8988T (cell line): ENCODE measurements around the gene RAPGEF1.

Experiments
- DNase-seq: peaks from one replicate; pipeline ENCODE4 v3.0.0; 2011

Gene RAPGEF1

DNA sequence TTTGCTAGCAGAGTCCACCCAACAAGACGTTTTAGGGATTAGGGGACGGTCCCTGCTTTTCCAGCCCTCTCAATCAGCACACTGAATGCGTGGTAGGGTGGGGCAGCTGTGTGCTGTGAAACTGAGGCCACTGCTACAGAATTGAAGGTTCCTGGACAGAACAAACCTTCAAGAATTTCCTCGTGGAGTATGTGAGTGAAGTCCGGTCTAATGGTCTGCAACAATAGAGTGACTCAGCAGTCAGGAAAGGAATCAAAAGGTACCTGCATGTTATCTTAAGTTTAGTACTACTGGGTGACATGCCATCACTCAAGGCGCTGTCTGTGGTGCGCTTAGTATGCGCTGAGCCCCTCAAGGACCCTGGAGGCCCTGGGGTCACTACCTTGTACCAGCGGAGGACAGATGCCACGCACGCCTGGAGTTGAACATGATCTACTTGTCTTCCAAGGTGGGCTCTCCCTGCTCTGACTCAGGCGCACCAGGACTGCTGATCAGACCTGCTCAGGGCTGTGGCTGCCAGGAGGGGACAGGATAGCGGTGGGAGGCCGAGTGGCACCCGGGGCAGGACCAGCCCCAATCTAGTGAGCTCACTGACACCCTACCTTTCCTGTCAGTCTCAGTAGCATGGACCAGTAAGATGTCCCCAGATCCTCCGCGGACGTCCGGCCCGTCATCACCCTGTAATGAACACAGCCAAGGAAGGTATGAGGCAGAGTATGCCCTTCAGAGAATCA, 144.0 kb downstream of the RAPGEF1 start:
- no peak for DNase-seq

- DNase-seq, result no peak
Measured at GRCh38 chr9:131594906-131595665, 144.8 kb downstream of the RAPGEF1 start.

DNA sequence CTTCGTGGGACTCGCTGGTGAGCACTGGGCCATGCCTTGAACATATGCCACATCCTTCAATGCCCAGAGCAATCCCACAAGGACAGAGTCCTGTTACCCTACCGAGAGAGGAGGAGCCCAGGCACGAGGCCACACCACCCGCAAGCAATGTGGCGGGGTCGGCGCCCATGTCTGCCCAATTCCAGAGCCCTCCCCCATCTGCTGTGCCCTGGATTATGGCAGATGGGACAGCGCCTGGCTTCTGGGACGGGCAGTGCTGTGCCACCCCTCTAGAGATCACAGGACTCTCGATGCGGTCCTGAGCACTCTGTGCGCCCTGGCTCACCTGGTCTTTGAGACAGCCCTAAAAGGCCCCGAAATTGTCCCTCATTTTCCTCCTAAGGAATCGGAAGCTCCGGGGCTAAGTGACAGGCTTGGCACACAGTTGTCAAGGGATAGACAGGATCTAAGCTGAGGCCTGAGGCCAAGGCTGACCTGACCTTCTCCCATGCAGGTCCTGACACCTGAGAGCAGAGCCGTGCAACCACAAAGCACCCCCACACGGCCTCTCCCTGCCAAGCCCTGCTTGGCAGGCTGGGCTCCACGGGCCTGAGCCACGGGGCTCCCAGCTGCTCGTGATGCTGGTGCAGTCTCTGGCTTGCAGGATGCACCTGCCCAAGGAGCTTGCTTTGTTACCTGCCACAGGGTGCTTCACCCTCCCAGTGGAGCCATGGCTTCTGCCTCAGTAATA, 145.8 kb downstream of the RAPGEF1 start:
- no peak for DNase-seq

DNA sequence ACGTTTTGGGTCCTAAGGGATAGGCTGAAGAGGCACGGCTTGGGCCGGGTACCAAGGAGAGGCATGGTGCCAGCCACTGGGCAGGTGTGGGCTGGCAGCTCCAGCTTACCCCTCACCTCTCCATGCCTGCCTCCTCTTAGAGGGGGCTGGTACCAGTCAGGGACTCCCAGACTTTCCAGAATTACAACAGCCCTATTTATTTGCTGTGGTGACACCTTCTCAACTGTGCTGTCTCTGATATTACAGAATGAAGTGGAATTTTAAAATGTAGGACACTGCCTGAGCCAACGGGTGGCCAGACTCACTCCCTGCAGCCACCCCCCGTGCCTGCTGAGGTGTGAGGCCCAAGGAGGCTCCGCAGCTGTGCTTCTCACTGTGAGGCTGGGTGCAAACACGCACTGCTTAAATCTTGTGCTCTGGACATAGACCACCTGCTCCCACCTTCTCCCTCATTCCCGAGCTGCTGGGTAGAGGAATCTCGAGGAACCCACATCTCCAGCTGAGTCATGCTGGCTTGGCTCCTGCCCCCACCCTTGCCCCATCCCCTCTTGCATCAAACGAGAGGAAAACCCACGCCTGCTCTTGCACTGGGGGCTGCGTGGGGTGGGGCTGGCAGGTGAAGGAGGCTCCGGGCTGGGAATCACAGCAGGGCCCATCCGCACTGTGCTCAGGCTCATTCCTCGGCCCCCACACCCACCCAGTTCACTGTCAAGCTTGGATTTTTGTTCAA, 146.6 kb downstream of the RAPGEF1 start:
- no peak for DNase-seq

- DNase-seq, result no peak
Measured at GRCh38 chr9:131591845-131592208, 148.0 kb downstream of the RAPGEF1 start.

DNA sequence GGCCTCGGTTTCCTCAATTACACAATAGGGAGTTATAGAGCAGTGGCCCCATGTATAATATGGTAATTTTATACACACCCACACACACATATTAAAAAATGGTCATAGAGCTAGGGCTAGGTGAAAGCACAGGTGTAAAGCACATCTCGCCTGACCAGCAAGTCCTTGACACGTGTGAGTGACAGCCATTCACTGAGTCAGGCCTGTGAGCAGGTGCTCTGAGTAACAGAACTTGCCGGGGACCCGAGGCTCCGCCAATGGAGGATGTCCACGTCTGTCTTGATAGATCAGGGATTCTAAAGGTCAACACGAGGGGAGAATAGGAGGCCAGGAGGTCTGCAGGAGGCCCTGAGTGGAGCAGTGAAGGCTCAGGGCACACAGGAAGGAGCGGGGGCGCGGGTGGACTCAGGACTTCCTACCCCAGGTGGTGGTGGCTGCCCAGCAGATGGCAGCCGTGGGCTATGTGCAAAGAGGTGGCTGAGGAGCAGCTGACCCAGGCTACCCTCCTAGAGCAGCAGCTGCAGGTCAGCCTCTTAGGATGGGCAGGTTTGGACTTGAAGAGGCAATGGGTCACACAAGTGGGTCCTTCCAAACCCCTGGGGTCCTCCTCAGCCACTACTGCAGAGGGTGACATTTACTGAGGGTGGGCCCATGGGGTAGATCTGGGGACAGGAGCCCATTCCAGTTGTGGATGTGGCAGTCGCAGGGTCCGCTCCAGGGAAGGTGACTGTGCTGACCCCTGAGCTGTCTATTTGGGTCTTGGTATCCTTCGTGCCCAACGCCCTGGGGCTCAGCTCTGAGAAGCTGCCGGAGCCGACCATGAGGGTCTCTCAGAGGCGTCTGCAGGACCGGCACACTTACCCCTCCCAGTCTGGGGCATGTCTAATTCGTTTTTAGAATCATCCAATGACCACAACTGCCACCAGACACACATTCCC, 148.7 kb downstream of the RAPGEF1 start:
- DNase-seq, result peak; percentile 89

- no peak for DNase-seq
Measured at GRCh38 chr9:131590449-131590848, 149.4 kb downstream of the RAPGEF1 start.

DNA sequence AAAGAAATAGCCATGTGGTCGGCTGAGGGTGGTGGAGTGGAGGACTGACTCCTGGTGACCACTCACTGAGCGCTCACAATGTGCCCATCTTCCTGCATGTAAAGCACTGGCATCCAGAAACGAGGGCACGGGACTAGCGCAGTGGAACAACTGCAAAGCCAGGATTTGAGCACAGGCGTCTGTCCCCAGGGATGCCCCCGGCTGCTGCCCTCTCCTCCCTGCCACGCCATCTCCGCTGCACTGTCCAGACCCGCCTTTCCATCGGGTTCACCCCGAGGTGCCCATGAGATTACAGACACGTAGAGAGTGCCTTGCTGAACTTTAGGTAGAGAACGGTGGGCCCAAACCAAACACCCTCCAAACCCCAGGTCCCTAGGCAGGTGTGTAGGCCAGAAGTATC, 149.9 kb downstream of the RAPGEF1 start:
- DNase-seq, result no peak

GRCh38 chr9:131589124-131589711, 150.7 kb downstream of the RAPGEF1 start:
- no peak for DNase-seq

DNA sequence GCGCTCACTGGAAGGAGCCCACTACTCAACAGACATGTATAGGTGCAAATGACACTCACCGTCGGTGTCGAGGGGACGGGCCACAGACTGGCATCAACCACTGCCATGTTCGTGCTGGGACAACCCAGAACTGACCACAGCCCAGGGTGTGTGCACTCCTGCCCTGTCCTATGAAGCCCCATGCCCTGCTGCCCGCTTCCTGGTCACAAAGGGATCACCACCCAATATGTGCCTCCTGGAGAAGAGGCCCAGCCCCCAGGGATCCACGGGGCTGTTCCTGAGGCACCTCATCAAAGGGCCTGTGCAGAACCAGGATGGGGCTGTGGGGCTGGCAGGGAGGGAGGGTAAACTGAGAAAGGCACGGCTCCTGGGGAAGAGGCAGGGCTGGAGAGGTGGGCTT, 151.5 kb downstream of the RAPGEF1 start:
- DNase-seq, result no peak

- DNase-seq, result no peak
Measured at GRCh38 chr9:131587906-131588305, 152.0 kb downstream of the RAPGEF1 start.

DNA sequence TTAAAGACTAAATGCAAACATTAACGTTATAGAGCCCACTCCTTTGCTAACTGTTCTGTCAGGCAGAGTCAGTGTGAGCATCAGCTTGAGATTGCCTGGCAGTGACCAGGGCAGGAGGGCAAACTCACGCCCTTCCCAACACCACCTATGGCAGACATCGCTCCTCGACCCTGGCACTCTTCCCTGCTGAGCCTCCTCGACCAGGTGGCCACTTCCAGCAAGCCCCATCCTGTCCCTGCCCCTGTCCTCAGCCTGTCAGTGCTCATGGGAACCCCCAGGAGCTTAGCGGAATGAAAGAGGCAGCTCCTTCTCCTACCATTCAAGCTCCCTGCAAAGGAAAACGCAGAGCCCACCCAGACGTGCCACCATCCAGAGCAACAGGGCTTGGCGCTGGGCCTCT, 152.5 kb downstream of the RAPGEF1 start:
- no peak for DNase-seq

DNA sequence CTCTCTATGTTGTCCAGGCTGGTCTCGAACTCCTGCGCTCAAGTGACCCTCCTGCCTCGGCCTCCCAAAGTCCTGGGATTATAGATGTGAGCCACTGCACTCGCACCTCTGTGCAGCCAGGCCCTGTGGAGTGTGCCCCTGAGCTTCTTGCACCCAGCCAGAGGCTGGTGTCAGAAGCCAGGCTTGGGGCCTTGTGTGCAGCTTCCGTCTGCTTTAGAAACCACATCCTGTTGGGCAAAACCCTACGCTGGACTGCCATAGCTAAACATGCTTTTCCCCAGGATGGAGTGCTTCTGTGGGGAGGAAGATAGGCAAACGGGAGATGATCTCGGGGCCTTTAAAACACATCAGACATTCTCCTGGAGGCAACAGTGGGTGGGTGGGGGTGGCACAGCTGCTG, 154.5 kb downstream of the RAPGEF1 start:
- DNase-seq, result no peak

GRCh38 chr9:131584858-131585257, 155.0 kb downstream of the RAPGEF1 start:
- no peak for DNase-seq

DNA sequence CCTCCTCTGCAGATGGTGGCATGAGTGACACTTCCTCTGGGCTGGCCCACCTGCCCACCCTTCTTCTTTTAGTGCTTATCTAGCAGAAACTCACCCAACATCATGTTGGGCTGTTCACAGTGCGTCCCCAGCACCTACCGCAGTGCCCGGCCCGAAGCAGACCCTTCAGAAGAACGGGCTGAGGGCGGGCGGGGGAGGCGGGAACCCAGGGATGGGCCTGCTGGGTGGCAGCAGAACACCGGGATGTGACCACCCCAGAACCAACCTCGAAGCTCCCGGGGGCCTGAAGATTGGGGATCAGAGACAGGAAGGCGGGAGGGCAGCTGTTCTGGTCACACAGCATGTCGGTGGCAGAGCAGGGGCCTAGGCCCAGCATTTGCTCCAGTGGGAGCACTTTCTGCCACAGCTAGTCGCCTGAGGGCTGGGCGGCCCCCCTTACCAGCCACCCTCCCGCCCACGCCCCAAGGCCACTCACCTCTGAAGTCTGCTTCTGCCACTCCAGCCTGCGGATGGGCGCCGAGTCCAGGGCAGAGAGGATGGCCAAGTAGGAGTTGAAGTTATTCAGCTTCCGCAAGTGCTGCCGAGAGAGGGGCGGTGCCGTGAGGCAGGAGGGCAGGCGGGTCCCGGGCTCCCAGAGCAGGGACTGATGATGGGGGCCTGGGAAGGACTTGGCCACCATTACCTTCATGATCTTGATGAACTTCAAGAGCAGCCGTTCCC, 155.9 kb downstream of the RAPGEF1 start:
- no peak for DNase-seq

- no peak for DNase-seq
Measured at GRCh38 chr9:131583337-131583645, 156.6 kb downstream of the RAPGEF1 start.

- no peak for DNase-seq
Measured at GRCh38 chr9:131582466-131583336, 157.2 kb downstream of the RAPGEF1 start.

- DNase-seq, result no peak
Measured at GRCh38 chr9:131582056-131582455, 157.8 kb downstream of the RAPGEF1 start.

- DNase-seq, result no peak
Measured at GRCh38 chr9:131580358-131580757, 159.5 kb downstream of the RAPGEF1 start.

- DNase-seq, result no peak
Measured at GRCh38 chr9:131579789-131580211, 160.1 kb downstream of the RAPGEF1 start.
